Transverse colon (tissue), 4 donors: Measurements from ENCODE around the gene DLG2. TPM values are rescaled to one million over a fixed set of nuclear protein-coding genes. Genes with fewer than 3 reads are reported as not detected.
A peak's percentile ranks its signal among the peaks of the same experiment; 100 is the strongest.

Experiments used
- DNase-seq: peaks from one replicate; pipeline ENCODE4 v3.0.0-alpha.2; 2019
- H3K27ac ChIP-seq, 4 donors: fragments of 200-600 bp; sonication (generic); 2 replicates each; pipeline ENCODE4 v1.5.1; 2016 to 2018; ENCODE audit warnings: inconsistent platforms in 4 of 4
- H3K27me3 ChIP-seq: fragments of 200-600 bp; sonication (generic); 2 replicates; pipeline ENCODE4 v1.5.1; 2017; ENCODE audit warnings: inconsistent platforms
- H3K36me3 ChIP-seq, 4 donors: fragments of 200-600 bp; sonication (generic); 2 replicates each; pipeline ENCODE4 v1.5.1; 2017 to 2019; ENCODE audit warnings: inconsistent platforms in 4 of 4
- H3K4me1 ChIP-seq, 4 donors: fragments of 200-600 bp; sonication (generic); 2 replicates each; pipeline ENCODE4 v1.5.1; 2017 to 2020; ENCODE audit warnings: inconsistent platforms in 4 of 4
- H3K4me3 ChIP-seq, 4 donors: fragments of 200-600 bp; sonication (generic); 1 replicate in 1 of 4; 2 replicates in 3 of 4; pipeline versions ENCODE4 v1.5.1 to v1.6.1; 2017 to 2019; ENCODE audit warnings: inconsistent platforms in 4 of 4
- H3K9me3 ChIP-seq, 2 donors: fragments of 200-600 bp; sonication (generic); 2 replicates each; pipeline ENCODE4 v1.5.1; 2017 to 2019; ENCODE audit warnings: inconsistent platforms in 2 of 2
- CTCF ChIP-seq, 5 experiments: fragments of 200-600 bp in 3 of 5; fragments of 450-650 bp in 2 of 5; sonication (generic) in 3 of 5; IDR thresholded peaks; 1 replicate in 2 of 5; 2 replicates in 3 of 5; pipeline ENCODE4 v1.5.1; 2016 to 2017; ENCODE audit warnings: antibody characterized with exemption in 5 of 5, inconsistent platforms in 3 of 5, mild to moderate bottlenecking in 2 of 5, moderate library complexity in 1 of 5
- EP300 ChIP-seq: sonication (generic); formaldehyde crosslinking; IDR thresholded peaks from one replicate; pipeline ENCODE4 v1.6.1; 2017; ENCODE audit warnings: antibody characterized with exemption, low read depth
- POLR2A ChIP-seq: fragments of 450-650 bp; IDR thresholded peaks from one replicate; pipeline ENCODE4 v1.6.1; 2016; ENCODE audit warnings: antibody characterized with exemption, mild to moderate bottlenecking, moderate library complexity
- POLR2AphosphoS5 ChIP-seq, 3 donors: sonication (generic); formaldehyde crosslinking; IDR thresholded peaks; one replicate each; pipeline ENCODE4 v1.6.1; 2016; ENCODE audit warnings: antibody characterized with exemption in 3 of 3
- WGBS, 2 donors: methylation state at CpG; one replicate each; pipeline ENCODE4 v1.1.5; 2018; ENCODE audit warnings: low coverage in 1 of 2; 5-methylcytosine and 5-hydroxymethylcytosine counted together
- in situ Hi-C, 4 donors: fragments of 200-750 bp; cut with MboI; loops; one replicate each; pipeline versions ENCODE4 v1.15.0 to v1.15.1; 2017; ENCODE audit warnings: low sequenced_read_pairs in 3 of 4, low pct_ligation_motif_present in 1 of 4, low pct_unique_long_range_greater_than_20kb in 1 of 4
- intact Hi-C: fragments of 100-400 bp; cut with DNase I; formaldehyde crosslinking; loops from one replicate; pipeline ENCODE4 v1.15.1; 2023; ENCODE audit warnings: low total_unique reads
- total RNA-seq, 4 donors: library from RNA; depleted of rRNA; stranded (reverse); fragments of >200 nt; gene quantifications; one replicate each; pipeline ENCODE4 v1.1.0, GENCODE V29; 2016

The DLG2 gene
- total RNA-seq, 4 donors from 2014 or later = 1.9 to 28.3 (median 3.7) TPM

GRCh38 chr11:84573868-84574267, 1053.3 kb downstream of the DLG2 start:
- Histone ChIP-seq H3K36me3 (no peaks in the 10 kb centered on the region), H3K9me3 (no peaks in the 10 kb centered on the region), H3K4me3 (no peak overlapping the region), H3K27me3 (no peaks in the 10 kb centered on the region), H3K27ac (no peak overlapping the region), H3K4me1 (no peaks in the 10 kb centered on the region)
- intact Hi-C loops = no loop called here
- in situ Hi-C loops = loop anchor here (25.0 kb wide), 2 partner anchors 737 to 1013 kb away; no protein-coding TSS in a partner anchor
- no peak for DNase-seq
- TF ChIP-seq POLR2AphosphoS5 (IDR thresholded peaks at IDR 0.05) = no peak
- no peak for TF ChIP-seq EP300
- TF ChIP-seq CTCF (IDR thresholded peaks at IDR 0.05) = no peak
- no peak for TF ChIP-seq POLR2A
- 81 to 88% methylated on average over 1 of the region's 1 CpG for WGBS, 2 donors

- TF ChIP-seq POLR2A (no peak), POLR2AphosphoS5 (IDR thresholded peaks at IDR 0.05) (no peak), EP300 (no peak), CTCF (IDR thresholded peaks at IDR 0.05) (no peak)
- Histone ChIP-seq H3K27ac (no peak overlapping the region), H3K36me3 (no peaks in the 10 kb centered on the region), H3K4me1 (peaks cover 0 to 5% (median 3%) of the 10 kb centered on the region in 4 donors), H3K27me3 (no peaks in the 10 kb centered on the region), H3K4me3 (no peak overlapping the region), H3K9me3 (no peaks in the 10 kb centered on the region)
- intact Hi-C loops (loop anchor here (5.0 kb wide), 1 partner anchor 739 kb away; no protein-coding TSS in a partner anchor), in situ Hi-C loops (loop anchor here (25.0 kb wide), 2 partner anchors 729 to 1021 kb away; no protein-coding TSS in a partner anchor)
- DNase-seq = no peak
- WGBS, 2 donors = 26 to 34% methylated on average over 2 of the region's 2 CpGs
Measured at GRCh38 chr11:84566671-84567070, 1060.5 kb downstream of the DLG2 start.

GRCh38 chr11:84564867-84565184, 1062.3 kb downstream of the DLG2 start:
- intact Hi-C loops = loop anchor here (5.0 kb wide), 1 partner anchor 738 kb away; no protein-coding TSS in a partner anchor
- DNase-seq = no peak
- Histone ChIP-seq H3K9me3 (no peaks in the 10 kb centered on the region), H3K36me3 (no peaks in the 10 kb centered on the region), H3K27ac (no peak overlapping the region), H3K4me3 (no peak overlapping the region), H3K27me3 (no peaks in the 10 kb centered on the region), H3K4me1 (peaks cover 0 to 5% (median 3%) of the 10 kb centered on the region in 4 donors)
- in situ Hi-C loops = loop anchor here (25.0 kb wide), 2 partner anchors 728 to 1022 kb away; no protein-coding TSS in a partner anchor
- TF ChIP-seq POLR2A = no peak
- TF ChIP-seq EP300 = no peak

GRCh38 chr11:84564180-84564866, 1062.8 kb downstream of the DLG2 start:
- intact Hi-C loops = no loop called here
- H3K27ac ChIP-seq = no peak overlapping the region
- no peaks in the 10 kb centered on the region for H3K36me3 ChIP-seq
- TF ChIP-seq CTCF (IDR thresholded peaks at IDR 0.05) = peak; percentile 70 to 86 (median 81)
- no peak for TF ChIP-seq EP300
- no peak for TF ChIP-seq POLR2A
- peak; percentile 51 for DNase-seq
- no peak overlapping the region for H3K4me3 ChIP-seq
- peaks cover 0 to 5% (median 3%) of the 10 kb centered on the region in 4 donors for H3K4me1 ChIP-seq
- 39 to 40% methylated on average over 2 to 4 of the region's 4 CpGs for WGBS, 2 donors
- H3K27me3 ChIP-seq = no peaks in the 10 kb centered on the region
- no peaks in the 10 kb centered on the region for H3K9me3 ChIP-seq
- in situ Hi-C loops = loop anchor here (25.0 kb wide), 2 partner anchors 727 to 1023 kb away; no protein-coding TSS in a partner anchor
